Stimulated activated CD4-positive, alpha-beta T cell treated with anti-CD3 and anti-CD28 coated beads, Interleukin-4, amount 100 ng/mL, for 48 hours (primary cell): ENCODE measurements around the gene OR5A1.
A peak's percentile ranks its signal among the peaks of the same experiment; 100 is the strongest.
"Not testable (repeated sequence)": the region's sequence is repeated elsewhere in the genome, so short reads cannot be mapped to it uniquely, and the experiment has no call there.

Experiments used
- DNase-seq, 2 donors: peaks; one replicate each; pipeline ENCODE4 v3.0.0-alpha.2; 2020; ENCODE audit warnings: low read depth in 2 of 2

Gene OR5A1

GRCh38 chr11:59436169-59436568 lies at the start of gene OR5A1:
Gene OR5A1 (plus strand): TSS chr11:59436469. CDS start chr11:59443169, 6,700 bp downstream.
- no peak for DNase-seq

GRCh38 chr11:59394186-59394585 lies 42.1 kb upstream of the OR5A1 start:
- no peak for DNase-seq

GRCh38 chr11:59400461-59401261 lies 35.6 kb upstream of the OR5A1 start:
- no peak for DNase-seq

- DNase-seq: no peak
These were observed 35.1 kb upstream of the OR5A1 start for GRCh38 chr11:59401262-59401552.

- DNase-seq: no peak
These were observed 32.7 kb upstream of the OR5A1 start for GRCh38 chr11:59403546-59403945.

DNA sequence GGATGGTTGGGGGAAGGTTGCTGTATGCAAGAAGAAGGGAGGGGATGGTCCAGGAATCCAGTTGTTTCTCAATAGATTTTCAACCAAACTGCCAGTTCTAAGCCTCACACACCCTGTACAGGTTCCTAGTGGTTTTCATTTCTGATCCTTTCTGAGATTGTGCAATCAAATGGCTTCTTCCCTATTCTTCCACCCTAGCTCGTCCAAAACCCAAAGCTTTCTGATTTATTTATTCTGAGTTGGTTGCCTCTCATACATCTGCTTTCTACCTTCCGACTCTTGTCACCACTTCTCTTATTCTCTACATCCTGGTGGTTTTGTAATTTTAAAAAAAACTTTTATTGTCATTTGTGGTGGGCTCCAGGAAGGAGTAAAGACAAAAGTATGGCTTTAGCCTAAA lies 22.6 kb upstream of the OR5A1 start:
- no peak for DNase-seq

GRCh38 chr11:59415111-59415510 lies 21.2 kb upstream of the OR5A1 start:
- DNase-seq: no peak

GRCh38 chr11:59416613-59417012 lies 19.7 kb upstream of the OR5A1 start:
- no peak for DNase-seq

DNA sequence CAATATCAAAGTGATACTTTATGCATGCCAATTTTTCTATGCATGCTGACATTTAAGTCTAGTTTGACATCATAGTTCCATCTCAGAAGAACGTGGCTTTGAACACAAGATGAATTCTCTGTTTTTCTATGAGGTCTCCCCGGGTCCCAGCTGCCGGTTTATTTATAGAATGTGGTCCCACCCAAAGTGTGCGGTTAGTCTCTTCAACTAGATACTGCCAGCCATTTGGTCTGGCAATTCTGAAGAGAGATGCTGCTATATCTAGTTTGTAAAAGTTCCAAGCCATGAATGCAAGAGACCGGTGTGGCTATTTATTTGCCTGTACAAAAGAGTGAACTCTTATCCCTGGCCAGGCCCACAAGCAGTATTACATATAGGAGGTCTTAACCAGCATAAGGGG lies 19.2 kb upstream of the OR5A1 start:
- DNase-seq: no peak

- no peak for DNase-seq
These were observed 18.1 kb upstream of the OR5A1 start for GRCh38 chr11:59418156-59418555.

DNA sequence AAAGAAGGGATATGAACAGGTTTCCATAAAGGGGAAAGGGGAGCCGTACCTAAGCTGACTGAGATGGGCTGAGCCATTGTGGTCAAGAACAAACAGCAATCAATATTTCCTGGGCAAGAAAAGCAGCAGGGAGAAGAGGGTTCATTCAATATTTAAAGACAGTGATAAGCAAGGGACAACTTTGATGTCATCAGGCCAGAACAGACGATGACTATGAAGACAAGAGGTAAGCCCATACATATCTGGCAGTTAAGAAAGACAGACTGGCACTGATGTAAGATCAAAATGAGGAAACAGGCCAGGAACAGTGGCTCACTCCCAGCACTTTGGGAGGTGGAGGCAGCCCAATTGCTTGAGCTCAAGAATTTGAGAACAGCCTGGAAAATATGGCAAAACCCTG lies 12.4 kb upstream of the OR5A1 start:
- no peak for DNase-seq

- no peak for DNase-seq
These were observed 11.1 kb upstream of the OR5A1 start for GRCh38 chr11:59425131-59425530.

DNA sequence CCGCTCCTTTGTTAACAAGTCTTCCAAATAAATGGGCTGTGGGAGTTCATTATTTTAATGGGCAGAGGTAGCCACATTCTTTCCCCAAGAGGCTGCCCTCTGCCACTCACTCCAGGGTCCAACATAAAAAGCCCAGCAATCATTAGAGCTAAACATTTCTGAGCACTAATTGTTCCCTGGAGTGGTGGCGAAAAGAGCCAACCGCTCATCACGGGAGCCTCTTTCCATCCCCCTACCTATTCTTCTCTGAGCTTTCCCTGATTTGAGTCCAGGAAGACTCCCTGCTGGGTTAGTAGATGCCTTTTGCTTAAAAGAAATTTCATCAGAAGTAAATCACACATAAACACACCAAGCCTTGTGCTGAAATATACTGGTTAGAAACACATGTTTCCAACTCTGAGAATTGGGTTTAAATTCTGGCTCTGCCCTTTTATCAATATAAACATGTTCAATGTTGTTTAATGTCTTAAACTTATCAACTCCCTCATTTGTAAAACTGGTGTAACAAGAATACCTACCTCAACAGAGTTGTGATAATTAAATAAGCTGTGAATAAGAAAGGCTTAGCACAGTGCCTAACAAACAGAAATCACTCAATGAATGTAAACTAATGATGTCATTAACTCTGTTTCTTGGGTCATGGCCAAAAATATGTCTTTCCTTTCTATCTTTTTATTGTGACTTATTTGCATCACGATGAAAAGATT lies 9.8 kb upstream of the OR5A1 start, which contains the start of gene OR5A2:
Gene OR5A2 (minus strand): TSS at position 53 of the 707 bp plus-strand sequence. CDS start 3,460 bp downstream, outside the sequence.
- no peak for DNase-seq

DNA sequence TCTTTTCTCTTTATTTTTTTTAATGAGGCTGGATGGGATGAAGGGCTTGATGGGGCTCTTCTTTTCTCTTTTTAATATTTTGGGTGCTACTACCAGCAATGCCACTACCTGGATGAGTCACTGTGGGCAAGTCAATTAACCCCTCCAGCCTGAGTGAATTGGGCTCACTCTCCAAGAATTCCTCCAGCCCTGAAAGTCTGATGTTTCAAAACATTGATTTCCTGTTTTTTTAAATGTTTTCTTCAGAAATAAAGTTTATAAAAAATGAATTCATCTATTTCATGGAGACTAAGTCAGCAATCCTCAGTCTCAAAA lies 9.2 kb upstream of the OR5A1 start:
- no peak for DNase-seq

DNA sequence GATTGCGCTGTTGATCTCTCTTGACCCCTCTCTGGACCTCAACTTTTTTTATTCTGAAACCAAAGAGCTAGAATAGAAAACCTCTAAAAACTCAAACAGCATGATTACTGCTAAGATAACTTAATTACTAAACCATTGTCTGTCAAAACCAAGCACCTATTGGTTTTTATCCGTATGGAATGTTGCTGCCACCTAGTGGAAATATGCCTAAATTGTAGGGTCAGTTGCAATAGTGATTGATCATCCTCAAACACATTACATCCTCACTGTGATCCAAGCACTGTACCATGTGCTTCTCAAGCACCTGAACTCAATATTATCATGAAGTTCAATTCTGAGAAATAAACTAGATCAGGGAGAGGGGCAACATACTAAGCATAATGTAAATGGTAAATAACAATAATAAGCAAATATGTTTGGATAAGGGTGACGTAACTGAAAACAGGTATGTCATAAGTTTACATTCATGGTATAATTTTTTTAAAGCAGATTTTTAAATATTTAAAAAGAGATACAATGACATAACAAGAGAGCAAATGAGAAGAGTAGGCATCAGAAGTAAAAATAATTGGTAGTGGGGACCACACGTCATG lies 6.2 kb upstream of the OR5A1 start:
- DNase-seq: peak in 1 of 2 donors; percentile 14

- DNase-seq: no peak
These were observed 1.5 kb downstream of the OR5A1 start for GRCh38 chr11:59437770-59438169.

DNA sequence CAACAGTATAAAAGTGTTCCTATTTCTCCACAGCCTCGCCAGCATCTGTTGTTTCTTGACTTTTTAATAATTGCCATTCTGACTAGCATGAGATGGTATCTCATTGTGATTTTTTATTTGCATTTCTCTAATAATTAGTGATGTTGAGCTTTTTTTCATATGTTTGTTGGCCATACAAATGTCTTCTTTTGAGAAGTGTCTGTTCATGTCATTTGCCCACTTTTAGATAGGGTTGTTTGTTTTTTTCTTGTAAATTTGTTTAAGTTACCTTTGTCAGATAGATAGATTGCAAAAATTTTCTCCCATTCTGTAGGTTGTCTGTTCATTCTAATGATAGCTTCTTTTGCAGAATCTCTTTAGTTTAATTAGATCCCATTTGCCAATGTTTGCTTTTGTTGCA lies 9.4 kb downstream of the OR5A1 start:
- DNase-seq: not testable (repeated sequence)

DNA sequence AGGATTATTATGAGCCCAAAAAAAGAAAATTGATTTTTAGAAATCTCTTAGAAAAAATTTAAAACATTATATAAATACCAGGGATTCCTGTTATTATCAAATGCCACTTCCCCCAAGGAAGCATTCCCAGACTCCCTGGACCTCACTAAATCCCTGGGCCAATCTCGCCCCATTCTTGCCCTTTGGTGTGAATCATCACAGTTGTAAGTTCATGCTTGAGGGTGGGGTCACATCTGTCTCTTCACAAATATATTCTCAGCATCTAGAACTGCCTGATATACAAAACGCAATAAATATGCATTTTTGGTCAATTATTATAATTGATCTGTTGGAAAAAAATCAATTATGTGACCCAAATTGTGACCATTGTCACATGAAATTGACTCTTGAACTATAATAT lies 12.2 kb downstream of the OR5A1 start:
- no peak for DNase-seq

DNA sequence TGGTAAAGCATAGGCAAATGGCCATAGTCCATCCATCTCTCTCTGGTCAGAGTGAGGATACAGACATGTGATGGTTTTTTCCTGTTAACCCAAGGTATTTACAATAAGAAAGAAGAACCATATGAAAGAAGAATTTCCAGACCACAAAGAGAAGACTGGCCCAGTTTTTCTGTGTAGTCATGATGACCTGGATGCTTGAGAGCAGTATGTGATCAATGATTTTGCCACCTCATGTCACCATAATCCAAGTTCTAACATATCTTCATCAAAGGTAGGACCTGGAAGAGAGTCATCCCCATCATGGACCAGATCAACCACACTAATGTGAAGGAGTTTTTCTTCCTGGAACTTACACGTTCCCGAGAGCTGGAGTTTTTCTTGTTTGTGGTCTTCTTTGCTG lies 20.4 kb downstream of the OR5A1 start, which contains the start of gene OR4D6:
Gene OR4D6 (plus strand): TSS at position 301 of the 400 bp plus-strand sequence. CDS start 0 bp downstream, at position 301.
- no peak for DNase-seq

GRCh38 chr11:59459916-59460315 lies 23.6 kb downstream of the OR5A1 start:
- no peak for DNase-seq

GRCh38 chr11:59463190-59463641 lies 26.9 kb downstream of the OR5A1 start:
- DNase-seq: no peak

- DNase-seq: no peak
These were observed 36.7 kb downstream of the OR5A1 start, which contains the start of gene OR4D10 for GRCh38 chr11:59473015-59473414. Gene OR4D10 (plus strand): TSS chr11:59473315. CDS start chr11:59477430, 4,115 bp downstream.

GRCh38 chr11:59475176-59475575 lies 38.9 kb downstream of the OR5A1 start:
- no peak for DNase-seq
